Dermis microvascular lymphatic vessel endothelial cell (primary cell): ENCODE measurements around the gene CYP2B6. TPM values are rescaled to one million over a fixed set of nuclear protein-coding genes. Genes with fewer than 3 reads are reported as not detected.
A peak's percentile ranks its signal among the peaks of the same experiment; 100 is the strongest.
"Not testable (repeated sequence)": the region's sequence is repeated elsewhere in the genome, so short reads cannot be mapped to it uniquely, and the experiment has no call there.

Experiments
- DNase-seq, 2 donors: peaks; one replicate each; pipeline versions ENCODE4 v3.0.0 to v3.0.0-alpha.2; 2010; ENCODE audit warnings: low read depth in 2 of 2
- total RNA-seq: library from RNA; depleted of rRNA; stranded (reverse); fragments of >200 nt; gene quantifications from 2 replicates; pipeline ENCODE4 v1.2.1, GENCODE V29; 2014

CYP2B6 gene
- total RNA-seq = not detected in 2 replicates

DNA sequence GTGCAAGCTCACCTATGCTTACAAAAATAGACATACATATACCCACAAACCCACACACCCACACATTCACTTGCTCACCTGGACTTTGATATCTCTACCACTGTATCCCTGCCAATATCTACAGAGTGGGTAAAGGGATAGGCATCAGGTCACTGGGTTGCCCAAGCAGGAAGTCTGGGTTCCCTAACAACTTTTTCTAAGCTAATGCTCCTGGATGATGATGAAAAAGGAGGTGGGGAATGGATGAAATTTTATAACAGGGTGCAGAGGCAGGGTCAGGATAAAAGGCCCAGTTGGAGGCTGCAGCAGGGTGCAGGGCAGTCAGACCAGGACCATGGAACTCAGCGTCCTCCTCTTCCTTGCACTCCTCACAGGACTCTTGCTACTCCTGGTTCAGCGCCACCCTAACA lies at the start of gene CYP2B6:
Gene CYP2B6, plus strand, starts transcription at position 311 of the 410 bp plus-strand sequence. Its CDS starts 24 bp downstream, at position 335.
- DNase-seq = no peak

DNA sequence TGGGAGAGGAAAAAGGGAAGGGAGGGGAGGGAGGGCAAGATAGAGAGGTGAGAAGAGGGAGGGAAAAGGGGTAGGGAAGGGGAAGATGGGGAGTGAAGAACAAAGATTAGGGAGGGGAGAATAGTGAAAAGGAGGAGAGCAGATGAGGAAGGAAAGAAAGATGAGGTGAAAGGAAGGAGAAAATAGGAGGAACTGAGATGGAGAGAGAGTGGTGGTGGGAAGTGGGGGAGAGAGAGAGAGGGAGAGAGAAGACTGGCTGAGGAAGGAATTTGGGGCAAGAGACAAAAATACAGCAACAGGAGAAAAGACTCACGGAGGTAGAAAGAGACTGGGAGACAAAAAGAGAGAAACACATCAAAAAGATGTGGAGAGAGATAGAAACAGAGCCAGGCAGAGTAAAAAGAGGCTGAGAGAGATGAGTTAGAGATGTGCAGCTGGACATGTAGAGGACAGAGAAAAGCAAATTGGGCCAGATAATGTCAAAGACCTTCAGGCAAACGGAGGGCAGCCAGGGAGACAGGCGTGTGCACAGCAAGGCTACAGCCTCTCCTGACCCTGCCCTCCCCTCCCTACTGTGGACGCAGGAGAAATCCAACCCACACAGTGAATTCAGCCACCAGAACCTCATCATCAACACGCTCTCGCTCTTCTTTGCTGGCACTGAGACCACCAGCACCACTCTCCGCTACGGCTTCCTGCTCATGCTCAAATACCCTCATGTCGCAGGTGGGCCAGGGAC lies 49.4 kb upstream of the CYP2B6 start:
- DNase-seq = no peak

DNA sequence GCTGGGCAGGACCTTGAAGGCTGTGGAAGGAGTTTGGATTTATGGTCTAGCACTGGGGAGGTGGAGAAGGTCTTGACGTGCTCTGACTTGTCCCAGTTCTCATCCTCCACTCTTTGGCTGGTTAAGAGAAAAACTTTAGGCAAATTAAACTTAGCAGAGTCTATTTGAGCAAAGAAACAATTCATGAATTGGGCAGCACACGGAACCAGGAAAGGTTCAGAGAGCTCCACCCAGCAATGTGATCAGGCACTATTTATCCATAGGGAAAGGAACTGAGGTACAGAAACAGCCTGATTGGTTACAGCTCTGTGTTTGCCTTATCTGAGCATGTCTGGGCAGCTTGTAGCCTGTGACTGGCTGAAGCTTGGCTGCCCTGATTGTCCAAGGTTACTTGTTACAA lies 45.4 kb upstream of the CYP2B6 start:
- no peak for DNase-seq

DNA sequence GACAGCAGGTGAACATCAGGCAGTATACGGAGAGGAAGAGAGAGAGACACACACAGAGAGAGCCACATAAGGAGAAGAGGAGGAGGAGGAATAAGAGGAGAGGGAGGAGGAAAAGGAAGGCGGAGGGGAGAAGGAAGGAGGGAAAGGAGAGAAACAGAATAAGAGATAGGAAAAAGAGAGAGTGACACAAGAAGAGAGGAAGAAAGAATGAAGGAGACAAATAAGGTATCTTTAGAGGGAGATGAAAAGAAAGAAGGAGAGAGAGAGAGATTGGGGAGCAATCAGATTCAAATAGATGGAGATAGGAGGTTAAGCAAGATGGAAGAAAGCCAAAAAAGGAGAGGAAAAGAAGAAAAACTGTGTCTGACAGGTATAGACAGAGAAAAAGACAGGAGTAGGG lies 44.0 kb upstream of the CYP2B6 start:
- DNase-seq = no peak

DNA sequence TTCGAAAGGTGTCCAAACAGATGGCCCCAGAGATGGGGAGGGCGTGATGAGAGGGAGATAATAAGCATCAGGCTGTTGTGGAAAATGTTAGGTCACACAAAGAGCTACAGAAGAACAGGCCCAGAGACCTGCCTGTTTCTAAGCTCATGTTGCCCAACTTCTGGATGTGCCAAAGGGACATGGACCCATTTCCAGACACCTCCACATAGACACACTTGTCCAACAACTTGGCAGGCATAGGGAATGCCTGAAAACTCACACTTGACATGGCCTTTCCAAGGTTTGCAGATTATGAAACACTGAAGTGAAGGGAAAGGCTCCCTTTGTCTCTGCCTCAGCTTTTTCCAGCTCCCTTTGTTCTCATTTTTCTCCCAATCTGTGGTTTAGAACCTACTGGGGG lies 43.5 kb upstream of the CYP2B6 start:
- DNase-seq = no peak

DNA sequence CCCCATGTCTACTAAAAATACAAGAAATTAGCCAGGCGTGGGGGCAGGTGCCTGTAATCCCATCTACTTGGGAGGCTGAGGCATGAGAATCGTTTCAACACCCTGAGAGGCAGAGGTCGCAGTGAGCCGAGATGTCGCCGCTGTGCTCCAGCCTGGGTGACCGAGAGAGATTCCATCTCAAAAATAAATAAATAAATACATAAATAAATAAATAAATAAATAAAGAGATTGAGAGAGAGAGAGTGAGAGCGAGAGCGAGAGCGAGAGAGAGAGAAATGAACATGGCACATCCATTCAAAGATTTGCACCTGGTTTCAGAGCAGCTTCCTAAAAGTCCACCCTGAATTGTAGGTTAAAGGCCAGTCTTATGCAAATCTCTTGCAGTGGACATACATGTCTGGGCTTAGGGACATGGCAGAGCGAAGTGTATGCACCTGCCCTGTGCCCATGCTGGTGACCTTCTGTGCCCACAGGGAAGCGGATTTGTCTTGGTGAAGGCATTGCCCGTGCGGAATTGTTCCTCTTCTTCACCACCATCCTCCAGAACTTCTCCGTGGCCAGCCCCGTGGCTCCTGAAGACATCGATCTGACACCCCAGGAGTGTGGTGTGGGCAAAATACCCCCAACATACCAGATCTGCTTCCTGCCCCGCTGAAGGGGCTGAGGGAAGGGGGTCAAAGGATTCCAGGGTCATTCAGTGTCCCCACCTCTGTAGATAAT lies 42.3 kb upstream of the CYP2B6 start:
- DNase-seq = no peak

DNA sequence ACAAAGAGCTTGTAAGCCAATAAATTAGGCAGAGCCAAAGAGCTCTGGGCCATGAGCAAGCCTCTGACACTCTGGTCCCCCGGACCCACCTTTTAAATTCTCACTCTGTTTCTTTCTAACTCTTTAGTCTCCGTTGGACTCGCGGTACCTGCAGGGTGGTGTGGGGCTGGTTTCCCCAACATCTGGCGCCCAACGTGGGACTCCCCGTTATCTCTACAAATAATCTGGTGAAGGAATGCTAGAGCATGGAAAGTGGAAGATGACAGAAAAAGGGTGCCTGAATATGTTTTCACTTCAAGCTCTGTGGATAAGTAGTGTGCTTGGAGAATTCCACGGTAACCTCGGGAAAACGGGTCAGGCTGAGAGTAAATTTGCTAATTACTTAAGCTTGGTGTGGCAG lies 36.5 kb upstream of the CYP2B6 start:
- DNase-seq = peak in 1 of 2 donors; percentile 8

DNA sequence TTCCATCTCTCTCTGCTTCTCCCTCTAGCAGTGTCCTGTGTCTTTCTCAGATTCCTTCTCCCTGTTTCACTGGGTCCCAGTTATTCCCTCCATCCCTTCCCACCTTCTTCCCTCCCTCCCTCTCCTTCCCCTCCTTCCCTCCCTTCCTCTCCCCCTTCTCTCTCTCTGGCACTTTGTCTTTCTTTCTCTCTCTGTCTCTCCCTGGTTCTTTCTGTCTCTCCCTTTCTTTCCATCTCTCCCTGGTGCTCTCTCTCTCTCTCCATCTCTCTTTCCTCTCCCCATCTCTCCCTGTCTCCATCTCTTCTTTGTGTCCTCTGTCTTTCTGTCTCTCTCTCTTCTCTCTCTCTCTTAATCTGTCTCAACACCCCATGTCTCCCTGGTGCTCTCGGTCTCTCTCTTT lies 31.7 kb upstream of the CYP2B6 start:
- DNase-seq = no peak

DNA sequence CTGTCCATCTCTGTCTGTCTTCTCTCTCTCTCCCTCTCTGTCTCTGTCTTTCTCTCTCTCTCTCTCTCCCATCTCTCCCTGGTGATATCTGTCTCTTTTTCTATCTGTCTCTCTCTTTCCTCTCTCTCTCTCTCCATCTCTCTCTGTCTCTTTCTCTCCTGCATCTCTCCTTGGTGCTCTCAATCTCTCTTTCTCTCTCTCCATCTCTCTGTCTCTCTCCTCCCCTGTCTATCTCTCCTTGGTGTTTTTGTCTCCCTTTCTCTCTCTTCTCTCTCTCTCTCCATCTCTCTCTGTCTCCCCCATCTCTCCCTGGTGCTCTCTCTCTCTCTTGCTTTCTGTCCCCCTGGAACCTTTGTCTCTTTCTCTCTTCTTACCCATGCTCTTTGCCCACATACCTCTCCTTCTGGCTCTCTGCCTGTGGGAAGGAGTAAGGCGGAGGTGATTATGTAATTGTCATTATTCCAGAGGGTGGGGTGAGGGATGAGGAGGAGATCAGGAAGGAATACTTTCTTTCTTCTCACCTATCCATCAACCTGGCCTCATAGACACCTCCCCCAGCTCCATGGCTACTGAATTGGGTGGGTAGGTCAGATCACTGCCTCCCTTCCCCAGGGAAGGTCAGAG lies 30.9 kb upstream of the CYP2B6 start:
- no peak for DNase-seq

DNA sequence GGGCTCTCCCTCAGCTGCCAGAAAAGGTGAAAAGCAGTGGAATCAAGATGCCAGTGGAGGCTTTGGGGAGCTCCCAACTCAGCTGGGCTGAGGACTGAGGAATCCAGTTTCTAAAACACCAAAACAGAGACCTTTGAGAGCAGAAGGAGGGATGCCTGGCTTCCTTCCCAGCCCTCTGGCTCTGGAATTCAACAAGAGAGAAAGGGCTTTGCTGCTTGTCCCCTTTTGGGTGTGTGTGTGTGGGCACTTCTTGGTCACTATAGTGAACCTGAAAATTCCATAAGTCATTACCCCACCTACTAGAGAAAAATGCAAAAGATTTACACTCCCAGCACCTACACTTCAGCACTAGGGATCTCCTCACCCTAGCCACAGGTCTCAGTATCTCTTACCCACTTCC lies 30.3 kb upstream of the CYP2B6 start:
- no peak for DNase-seq

DNA sequence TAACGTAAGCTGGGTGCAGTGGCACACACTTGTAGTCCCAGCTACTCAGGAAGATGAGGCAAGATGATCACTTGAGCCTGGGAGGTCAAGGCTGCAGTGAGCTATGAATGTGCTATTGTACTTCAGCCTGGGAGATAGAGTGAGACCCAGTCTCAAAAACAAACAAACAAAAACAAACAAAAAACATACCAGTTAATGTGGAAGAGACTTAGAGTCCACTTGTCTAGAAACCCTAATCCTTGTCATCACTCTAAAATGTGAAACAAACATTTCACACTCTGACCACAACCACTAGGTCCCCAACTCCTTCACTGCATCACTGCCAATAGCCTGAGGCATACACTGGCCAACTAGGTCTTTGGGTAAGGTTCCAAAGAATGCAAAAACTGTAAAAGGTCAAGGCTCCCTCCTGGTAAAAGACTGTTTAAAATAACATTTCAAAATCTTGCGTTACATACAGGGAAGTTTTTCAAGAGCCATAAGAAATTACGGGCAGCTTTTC lies 28.6 kb upstream of the CYP2B6 start:
- DNase-seq = no peak

DNA sequence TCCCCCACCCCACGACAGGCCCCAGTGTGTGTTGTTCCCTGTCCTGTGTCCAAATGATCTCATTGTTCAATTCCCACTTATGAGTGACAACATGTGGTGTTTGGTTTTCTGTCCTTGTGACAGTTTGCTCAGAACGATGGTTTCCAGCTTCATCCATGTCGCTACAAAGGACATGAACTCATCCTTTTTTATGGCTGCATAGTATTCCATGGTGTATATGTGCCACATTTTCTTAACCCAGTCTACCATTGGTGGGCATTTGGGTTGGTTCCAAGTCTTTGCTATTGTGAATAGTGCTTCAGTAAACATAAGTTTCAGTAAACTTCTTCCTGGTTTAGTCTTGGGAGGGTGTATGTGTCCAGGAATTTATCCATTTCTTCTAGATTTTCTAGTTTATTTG lies 26.7 kb upstream of the CYP2B6 start:
- DNase-seq = not testable (repeated sequence)

DNA sequence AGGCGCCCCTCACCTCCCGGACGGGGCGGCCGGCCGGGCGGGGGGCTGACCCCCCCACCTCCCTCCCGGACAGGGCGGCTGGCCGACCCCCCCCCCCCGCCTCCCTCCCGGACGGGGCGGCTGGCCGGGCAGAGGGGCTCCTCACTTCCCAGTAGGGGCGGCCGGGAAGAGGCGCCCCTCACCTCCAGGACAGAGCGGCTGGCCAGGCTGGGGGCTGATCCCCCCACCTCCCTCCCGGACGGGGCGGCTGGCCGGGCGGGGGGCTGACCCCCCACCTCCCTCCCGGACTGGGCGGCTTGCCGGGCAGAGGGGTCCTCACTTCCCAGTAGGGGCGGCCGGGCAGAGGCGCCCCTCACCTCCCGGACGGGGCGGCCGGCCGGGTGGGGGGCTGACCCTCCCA lies 25.7 kb upstream of the CYP2B6 start:
- DNase-seq = not testable (repeated sequence)

DNA sequence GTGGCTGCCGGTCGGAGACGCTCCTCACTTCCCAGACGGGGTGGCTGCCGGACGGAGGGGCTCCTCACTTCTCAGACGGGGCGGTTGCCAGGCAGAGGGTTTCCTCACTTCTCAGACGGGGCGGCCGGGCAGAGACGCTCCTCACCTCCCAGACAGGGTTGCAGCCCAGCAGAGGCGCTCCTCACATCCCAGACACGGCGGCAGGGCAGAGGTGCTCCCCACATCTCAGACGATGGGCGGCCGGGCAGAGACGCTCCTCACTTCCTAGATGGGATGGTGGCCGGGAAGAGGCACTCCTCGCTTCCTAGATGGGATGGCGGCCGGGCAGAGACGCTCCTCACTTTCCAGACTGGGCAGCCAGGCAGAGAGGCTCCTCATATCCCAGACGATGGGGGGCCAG lies 24.5 kb upstream of the CYP2B6 start:
- not testable (repeated sequence) for DNase-seq

DNA sequence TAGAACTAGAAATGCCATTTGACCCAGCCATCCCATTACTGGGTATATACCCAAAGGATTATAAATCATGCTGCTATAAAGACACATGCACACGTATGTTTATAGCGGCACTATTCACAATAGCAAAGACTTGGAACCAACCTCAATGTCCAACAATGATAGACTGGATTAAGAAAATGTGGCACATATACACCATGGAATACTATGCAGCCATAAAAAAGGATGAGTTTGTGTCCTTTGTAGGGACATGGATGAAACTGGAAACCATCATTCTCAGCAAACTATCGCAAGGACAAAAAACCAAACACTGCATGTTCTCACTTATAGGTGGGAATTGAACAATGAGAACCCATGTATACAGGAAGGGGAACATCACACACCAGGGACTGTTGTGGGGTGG lies 23.0 kb upstream of the CYP2B6 start:
- DNase-seq = not testable (repeated sequence)

DNA sequence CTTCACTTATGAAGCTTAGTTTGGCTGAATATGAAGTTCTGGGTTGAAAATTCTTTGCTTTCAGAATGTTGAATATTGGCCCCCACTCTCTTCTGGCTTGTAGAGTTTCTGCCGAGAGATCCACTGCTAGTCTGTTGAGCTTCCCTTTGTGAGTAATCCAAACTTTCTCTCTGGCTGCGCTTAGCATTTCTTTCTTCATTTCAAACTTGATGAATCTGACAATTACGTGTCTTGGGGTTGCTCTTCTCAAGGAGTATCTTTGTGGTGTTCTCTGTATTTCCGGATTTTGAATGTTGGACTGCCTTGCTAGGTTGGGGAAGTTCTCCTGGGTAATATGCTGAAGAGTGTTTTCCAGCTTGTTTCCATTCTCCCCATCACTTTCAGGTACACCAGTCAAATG lies 21.4 kb upstream of the CYP2B6 start:
- DNase-seq = not testable (repeated sequence)

DNA sequence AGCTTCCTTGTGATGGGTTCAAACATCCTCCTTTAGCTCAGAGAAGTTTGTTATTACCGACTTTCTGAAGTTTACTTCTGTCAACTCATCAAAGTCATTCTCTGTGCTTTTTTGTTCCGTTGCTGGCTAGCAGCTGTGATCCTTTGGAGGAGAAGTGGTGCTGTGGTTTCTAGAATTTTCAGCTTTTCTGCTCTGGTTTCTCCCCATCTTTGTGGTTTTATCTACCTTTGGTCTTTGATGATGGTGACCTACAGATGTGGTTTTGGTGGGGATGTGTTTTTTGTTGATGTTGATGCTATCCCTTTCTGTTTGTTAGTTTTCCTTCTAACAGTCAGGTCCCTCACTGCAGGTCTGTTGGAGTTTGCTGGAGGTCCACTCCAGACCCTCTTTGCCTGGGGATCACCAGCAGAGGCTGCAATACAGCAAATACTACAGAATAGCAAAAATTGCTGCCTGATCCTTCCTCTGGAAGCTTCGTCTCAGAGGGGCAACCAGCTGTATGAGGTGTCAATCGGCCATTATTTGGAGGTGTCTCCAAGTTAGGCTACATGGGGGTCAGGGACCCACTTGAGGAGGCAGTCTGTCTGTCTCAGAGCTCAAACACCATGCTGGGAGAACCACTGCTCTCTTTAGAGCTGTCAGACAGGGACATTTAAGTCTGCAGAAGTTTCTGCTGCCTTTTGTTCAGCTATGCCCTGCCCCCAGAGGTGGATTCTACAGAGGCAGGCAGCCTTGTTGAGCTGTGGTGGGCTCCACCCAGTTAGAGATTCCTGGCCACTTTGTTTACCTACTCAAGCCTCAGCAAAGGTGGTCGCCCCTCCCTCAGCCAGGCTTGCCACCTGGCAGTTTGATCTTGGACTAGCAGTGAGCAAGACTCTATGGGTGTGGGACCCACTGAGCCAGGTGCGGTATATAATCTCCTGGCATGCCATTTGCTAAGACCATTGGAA lies 20.4 kb upstream of the CYP2B6 start:
- DNase-seq = not testable (repeated sequence)

DNA sequence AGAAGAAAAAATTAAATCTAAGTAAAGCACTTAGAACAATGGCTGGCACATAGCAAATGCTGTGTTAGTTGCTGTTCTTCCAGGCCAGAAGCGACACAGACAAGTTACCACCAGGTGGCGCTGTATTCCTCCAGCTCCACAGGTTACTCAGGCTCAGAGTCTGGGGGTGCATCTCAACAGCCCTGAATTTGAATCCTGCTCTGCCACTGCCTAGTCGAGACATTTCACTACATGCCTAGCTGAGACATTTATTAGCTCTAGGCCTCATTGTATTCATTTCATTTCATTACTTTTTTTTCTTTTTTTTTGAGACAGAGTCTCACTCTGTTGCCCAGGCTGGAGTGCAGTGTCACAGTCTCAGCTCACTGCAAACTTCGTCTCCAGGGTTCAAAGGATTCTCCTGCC lies 16.4 kb upstream of the CYP2B6 start:
- peak; percentile 73 to 84 for DNase-seq

DNA sequence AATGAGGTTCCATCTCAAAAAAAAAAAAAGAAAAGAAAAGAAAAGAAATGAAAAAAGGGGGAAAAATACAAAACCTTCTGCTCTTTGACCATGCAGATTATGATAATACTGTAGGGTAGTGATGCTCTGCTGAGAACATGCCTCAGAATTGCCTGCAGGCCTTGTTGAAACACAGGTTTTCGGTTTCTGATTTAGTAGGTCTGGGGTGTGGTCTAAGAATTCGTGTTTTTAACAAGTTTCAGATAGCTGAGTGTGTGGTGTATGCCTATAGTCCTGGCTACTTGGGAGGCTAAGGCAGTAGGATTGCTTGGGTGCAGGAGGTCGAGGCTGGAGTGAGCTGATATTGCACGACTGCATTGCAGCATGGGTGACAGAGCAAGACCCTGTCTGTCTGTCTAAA lies 14.9 kb upstream of the CYP2B6 start:
- DNase-seq = no peak

DNA sequence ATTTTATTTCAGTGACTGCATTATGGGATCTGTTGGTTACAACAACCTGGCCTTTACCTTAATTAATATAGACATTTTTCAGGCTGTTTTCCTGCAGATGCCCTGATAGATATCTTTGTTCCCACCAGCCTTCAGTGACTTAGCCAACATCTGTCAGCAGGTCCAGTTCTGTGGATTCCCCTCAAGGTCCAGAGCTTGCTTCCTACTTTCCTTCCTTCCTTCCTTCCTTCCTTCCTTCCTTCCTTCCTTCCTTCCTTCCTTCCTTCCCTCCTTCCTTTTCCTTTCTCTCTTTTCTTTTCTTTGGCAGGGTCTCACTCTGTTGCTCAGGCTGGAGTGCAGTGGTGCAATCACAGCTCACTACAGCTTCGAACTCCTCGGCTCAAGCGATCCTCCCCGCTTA lies 14.4 kb upstream of the CYP2B6 start:
- no peak for DNase-seq

DNA sequence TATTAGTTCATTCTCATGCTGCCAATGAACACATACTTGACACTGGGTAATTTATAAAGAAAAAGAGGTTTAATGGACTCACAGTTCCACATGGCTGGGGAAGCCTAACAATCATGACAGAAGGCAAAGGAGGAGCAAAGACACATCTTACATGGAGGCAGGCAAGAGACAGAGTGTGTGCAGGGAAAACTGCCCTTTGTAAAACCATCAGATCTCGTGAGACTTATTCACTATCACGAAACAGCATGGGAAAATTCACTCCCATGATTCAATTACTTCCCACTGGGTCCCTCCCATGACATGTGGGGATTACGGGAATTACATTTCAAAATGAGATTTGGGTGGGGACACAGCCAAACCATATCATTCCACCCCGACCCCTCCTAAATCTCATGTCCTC lies 11.3 kb upstream of the CYP2B6 start:
- DNase-seq = not testable (repeated sequence)
